GM18519 (cell line): ENCODE results near the gene SUSD4.
"Not testable (repeated sequence)": the region's sequence is repeated elsewhere in the genome, so short reads cannot be mapped to it uniquely, and the experiment has no call there.

Experiments used
- ATAC-seq: cut with Tn5 transposase; IDR thresholded peaks from one replicate; pipeline ENCODE4 v1.9.1; 2021; ENCODE audit warnings: mild to moderate bottlenecking, moderate library complexity; ENCODE audit not compliant: unreplicated experiment, low FRiP score

Gene SUSD4, protein sequence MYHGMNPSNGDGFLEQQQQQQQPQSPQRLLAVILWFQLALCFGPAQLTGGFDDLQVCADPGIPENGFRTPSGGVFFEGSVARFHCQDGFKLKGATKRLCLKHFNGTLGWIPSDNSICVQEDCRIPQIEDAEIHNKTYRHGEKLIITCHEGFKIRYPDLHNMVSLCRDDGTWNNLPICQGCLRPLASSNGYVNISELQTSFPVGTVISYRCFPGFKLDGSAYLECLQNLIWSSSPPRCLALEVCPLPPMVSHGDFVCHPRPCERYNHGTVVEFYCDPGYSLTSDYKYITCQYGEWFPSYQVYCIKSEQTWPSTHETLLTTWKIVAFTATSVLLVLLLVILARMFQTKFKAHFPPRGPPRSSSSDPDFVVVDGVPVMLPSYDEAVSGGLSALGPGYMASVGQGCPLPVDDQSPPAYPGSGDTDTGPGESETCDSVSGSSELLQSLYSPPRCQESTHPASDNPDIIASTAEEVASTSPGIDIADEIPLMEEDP

GRCh38 chr1:223363856-223364684 lies at the start of gene SUSD4:
TSS of gene SUSD4 (minus strand) at chr1:223364176. CDS start at chr1:223363425, 751 bp downstream.
- no peak for ATAC-seq

DNA sequence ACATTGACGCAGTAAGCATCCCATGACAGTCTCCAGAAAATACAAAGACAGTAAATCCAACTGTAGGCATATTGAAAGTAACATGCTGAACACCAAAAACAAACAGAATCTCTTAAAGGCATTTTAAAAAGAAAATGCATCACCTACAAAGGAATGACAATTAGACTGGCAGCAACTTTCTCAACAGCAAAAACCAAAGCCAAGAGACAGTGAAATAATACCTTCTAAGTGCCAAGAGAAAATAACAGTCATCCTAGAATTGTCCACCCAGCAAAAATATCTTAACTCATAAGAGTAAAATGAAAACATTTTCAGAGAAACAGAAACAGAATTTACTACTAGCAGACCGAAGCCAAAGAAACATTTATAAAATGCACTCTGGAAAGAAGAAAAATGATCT lies 49.2 kb upstream of the SUSD4 start:
- no peak for ATAC-seq

DNA sequence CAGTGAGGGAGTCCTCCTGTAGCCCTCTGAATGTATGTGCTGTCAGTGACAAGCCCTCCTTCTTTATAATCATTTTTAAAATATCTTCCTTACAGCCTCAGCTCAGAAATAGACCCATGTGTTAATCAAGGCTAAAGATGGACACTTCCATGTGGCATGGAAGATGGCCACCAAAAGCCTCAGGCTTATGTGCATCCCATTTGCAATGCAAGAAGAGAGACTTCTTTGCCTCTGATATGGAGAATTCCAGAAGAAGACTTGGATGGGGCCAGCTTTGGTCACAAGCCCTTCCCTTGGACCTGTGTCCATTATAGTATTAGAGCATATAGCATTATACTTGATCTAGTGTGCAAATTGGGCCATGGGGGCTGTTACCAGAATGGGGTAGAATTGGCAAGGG lies 47.7 kb upstream of the SUSD4 start:
- no peak for ATAC-seq

DNA sequence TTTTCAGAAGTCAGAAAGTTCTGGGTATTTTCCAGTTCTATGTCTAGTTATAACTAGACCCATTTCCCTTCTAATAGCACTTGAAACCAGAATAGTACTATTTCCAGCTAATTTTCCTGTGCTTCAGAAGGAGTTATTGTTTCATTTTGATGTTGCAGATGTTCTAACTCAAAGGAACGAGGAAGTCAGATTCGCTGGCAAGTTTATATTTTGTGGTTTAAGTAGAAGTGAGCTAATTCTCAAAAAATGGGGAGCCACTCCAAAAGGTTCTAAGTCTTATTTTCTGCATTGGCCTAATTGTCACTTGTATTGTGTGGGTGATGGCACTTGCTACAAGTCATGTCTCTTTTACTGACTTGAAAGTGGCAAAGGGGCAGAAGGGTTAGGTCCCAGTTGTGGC lies 47.3 kb upstream of the SUSD4 start:
- no peak for ATAC-seq

DNA sequence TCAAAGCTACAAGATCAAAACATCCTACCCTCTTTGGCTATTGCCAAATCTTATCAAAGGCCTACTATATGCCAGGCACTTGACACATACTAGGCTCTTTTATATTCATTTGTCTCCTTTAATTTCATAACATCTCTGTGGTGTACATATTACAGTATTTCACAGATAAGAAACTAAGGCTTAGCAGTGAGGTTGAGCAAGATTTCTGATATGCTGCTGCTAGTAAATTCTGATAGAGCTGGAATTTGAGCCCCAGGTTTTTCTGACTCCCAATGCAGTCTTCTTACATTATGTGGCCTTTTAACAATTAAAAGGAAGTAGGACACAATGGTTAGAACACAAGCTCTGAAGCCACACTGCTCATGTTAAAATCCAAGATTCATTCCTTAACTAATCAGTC lies 46.1 kb upstream of the SUSD4 start:
- ATAC-seq = no peak

- no peak for ATAC-seq
These were observed 41.5 kb upstream of the SUSD4 start for GRCh38 chr1:223405507-223405906.

GRCh38 chr1:223403184-223403815 lies 39.3 kb upstream of the SUSD4 start:
- no peak for ATAC-seq

DNA sequence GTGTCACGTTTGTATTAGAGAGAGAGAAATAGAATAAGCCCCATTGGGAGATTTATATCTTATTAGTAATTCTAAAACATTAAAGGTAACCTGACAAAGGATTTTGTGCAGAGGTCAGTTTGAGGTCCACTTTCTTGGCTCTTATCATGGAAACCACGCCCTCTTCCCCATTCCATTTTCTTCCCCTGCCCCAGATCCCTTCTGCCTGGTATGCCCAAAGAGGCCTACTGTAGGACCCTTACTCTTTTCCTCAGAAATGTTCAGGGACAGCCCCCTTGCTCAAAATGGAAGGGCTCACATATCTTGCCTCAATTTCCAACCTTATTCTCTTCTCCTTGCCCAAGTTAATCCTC lies 38.8 kb upstream of the SUSD4 start:
- ATAC-seq = no peak

DNA sequence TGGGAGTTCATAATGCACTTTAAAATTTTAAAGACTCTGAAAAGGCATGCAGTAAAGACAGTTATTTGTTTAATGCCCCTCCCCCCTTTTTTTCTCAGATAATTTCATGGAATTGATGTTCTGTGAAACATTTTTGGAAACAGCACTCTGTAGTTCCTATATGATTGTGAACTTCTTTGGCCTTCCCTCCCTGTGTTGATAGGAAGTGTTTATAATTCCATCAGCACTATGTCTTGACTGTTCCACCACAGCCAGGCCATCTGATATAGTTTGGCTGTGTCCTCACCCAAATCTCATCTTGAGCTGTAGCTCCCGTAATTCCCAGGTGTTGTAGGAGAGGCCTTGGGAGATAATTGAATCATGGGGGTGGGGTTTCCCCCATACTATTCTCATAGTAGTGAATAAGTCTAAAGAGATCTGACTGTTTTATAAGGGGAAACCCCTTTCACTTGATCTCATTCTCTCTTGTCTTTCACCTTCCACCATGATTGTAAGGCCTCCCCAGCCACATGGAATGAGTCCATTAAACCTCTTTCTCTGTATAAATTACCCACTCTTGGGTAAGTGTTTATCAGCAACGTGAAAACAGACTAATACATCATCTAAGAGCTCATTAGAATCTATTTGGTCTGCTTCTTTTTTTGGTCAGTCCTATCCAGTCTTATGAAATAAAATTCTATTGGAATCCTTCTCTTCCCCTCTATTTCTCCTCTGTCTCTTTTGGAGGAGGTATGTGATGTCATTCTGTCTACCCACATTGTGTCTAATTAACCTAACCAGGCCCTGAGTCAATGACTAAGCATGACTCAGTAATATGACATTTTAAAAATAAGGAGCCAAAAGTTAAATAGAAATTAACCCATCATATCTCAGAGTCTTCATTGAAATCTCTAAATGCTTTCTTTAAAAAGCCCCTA lies 38.2 kb upstream of the SUSD4 start:
- ATAC-seq = no peak

- ATAC-seq = not testable (repeated sequence)
These were observed 35.4 kb upstream of the SUSD4 start for GRCh38 chr1:223399393-223399792.

DNA sequence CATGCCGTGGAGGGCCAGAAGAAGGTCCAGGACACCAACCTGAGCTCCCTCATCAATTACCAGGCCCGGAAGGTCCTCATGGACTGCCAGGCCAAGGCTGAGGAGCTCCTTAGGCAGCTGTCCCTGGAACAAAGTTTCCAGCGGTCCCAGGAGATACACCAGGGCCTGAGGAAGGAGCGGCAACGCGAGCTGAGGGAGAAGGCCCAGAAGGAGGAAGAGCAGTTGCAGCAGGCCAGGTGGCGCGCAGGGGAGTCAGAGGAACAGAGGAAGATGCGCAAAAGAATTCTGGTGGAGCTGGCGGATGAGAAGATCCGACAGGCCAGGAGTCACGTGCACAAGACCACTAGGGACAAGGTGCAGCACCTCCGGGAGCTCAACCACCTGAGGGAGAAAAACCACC lies 30.7 kb upstream of the SUSD4 start:
- ATAC-seq = no peak

DNA sequence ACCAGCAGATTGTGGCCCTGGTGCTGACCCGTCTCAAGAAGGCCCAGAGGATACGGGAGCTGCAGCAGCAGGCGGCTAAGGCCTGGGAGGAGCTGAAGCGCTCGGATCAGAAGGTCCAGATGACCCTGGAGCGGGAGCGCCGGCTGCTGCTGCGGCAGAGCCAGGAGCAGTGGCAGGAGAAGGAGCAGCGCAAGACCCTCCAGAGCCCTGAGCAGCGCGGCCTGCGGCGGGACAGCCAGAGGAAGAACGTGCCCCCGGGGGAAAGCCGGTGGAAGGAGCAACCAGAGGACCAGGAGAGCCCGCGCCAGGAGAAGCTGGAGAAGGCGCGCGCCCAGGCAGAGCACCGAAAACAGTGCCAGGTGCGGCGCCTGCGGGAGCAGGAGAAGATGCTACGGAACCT lies 30.3 kb upstream of the SUSD4 start:
- ATAC-seq = no peak

- ATAC-seq = no peak
These were observed 29.6 kb upstream of the SUSD4 start, which contains the start of gene CCDC185 for GRCh38 chr1:223393275-223394214. TSS of gene CCDC185 (plus strand) at chr1:223393415. CDS start at chr1:223393476, 61 bp downstream.

GRCh38 chr1:223390618-223391017 lies 26.6 kb upstream of the SUSD4 start:
- no peak for ATAC-seq

GRCh38 chr1:223386013-223386412 lies 22.0 kb upstream of the SUSD4 start:
- ATAC-seq = no peak

DNA sequence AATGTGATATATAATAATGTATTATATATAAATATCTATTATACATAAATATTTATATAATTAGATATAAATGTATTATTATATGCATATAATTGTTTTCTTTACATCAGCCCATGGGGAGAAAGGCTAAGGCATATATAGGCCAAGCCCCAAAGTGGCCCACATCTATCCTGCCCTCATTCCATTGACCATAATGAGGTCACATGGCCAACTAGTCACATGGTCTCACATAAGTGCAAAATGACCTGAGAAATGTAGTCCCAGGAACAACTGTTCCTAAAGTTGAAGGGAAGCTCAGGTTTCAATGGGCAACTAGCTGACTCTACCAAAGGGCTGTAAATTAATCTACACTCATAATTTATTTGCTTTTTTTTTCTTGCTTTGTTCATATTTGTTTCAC lies 14.8 kb upstream of the SUSD4 start:
- ATAC-seq = no peak

- ATAC-seq = no peak
These were observed 10.2 kb upstream of the SUSD4 start for GRCh38 chr1:223374064-223374610.

GRCh38 chr1:223364685-223365382 lies 858 bp upstream of the SUSD4 start:
- no peak for ATAC-seq
